Activated naive CD4-positive, alpha-beta T cell treated with anti-CD3 and anti-CD28 coated beads, Interleukin-2, amount 50 U/mL, for 72 hours (primary cell): ENCODE results near the gene CA5A. TPM values are rescaled to one million over a fixed set of nuclear protein-coding genes. Genes with fewer than 3 reads are reported as not detected.
"Not testable (repeated sequence)": the region's sequence is repeated elsewhere in the genome, so short reads cannot be mapped to it uniquely, and the experiment has no call there.

Experiments used
- ATAC-seq, 2 donors: fragments of 150-1000 bp; cut with Tn5 transposase; 2 replicates each; pipeline ENCODE4 v1.10.0; 2021; ENCODE audit warnings: mild to moderate bottlenecking in 2 of 2, moderate library complexity in 2 of 2
- DNase-seq, 2 donors: peaks; one replicate each; pipeline ENCODE4 v3.0.0; 2021 to 2022; ENCODE audit warnings: low spot score in 2 of 2
- H3K27ac Mint-ChIP-seq, 2 donors: one replicate each; pipeline ENCODE4 v1.8.0; 2022; ENCODE audit warnings: mild to moderate bottlenecking in 2 of 2, mixed read lengths in 2 of 2
- H3K36me3 Mint-ChIP-seq, 2 donors: one replicate each; pipeline ENCODE4 v1.8.0; 2022; ENCODE audit warnings: mixed read lengths in 2 of 2
- H3K9me3 Mint-ChIP-seq, 2 donors: one replicate each; pipeline ENCODE4 v1.8.0; 2022; ENCODE audit warnings: mixed read lengths in 2 of 2
- total RNA-seq, 2 donors: library from RNA; stranded (reverse); gene quantifications; one replicate each; pipeline ENCODE4 v1.2.3, GENCODE V29; 2022

The CA5A gene
- total RNA-seq, 2 donors from 2014 or later, result not detected

DNA sequence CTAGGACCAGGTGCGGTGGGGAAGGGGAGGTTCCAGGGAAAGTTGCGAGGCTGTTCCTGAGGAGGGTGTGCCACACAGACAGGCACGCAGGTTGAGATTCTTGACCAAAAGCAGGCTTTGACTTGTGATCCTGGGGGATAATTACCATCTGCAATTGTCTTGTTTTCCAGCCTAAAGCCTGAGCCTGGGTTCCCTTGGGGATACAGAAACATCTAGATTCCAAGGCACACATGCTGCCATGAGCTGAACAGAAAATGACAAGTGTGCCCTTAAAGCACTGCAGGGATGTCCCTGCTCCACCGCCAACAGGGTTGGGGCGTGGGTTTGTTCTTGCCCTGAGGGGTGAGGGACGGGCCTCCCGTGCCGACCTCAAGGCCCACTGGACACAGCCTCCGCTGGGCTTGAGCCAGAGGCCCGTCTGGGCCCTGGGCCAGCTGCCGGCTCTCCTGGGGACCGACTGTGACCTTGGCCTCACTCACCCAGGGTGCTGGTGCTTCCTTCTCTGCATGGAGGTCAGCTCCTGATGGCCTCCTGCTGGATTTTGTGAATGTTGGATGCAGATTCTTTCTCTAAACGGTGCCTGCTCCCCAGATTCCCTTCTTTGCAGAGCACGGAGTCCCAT is 14.0 kb downstream of the CA5A start:
- DNase-seq (no peak), ATAC-seq (no peak)
- no peaks in the 10 kb centered on the region for H3K36me3 Mint-ChIP-seq
- no peak overlapping the region for H3K27ac Mint-ChIP-seq
- no peaks in the 10 kb centered on the region for H3K9me3 Mint-ChIP-seq

DNA sequence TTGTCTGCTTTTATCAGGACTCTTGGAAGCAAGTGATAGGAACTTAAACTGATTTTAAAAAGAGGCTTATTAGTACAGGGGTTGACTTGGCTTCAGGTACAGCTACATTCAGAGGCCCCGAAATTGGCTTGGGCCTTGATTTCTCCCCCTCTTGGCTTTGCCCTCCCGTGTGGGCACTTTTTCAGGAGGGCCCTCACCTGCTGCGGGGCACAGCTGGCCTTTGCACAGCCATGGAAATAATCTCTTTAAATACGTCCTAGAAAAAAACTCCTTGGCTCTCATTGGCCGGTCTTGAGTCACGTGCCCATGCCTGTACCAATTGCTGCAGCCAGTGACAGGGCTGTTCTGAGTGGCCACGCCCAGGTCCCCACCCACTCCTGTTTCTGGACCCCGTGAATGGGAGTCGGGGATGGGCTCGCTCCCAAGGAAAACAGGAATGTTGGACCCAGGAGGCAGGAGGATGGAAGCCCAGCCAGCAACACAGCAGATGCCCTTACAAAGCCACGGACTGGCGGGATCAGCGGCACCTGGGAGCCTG is 15.0 kb downstream of the CA5A start:
- Mint-ChIP-seq H3K9me3 (no peaks in the 10 kb centered on the region), H3K27ac (no peak overlapping the region)
- DNase-seq, result no peak

DNA sequence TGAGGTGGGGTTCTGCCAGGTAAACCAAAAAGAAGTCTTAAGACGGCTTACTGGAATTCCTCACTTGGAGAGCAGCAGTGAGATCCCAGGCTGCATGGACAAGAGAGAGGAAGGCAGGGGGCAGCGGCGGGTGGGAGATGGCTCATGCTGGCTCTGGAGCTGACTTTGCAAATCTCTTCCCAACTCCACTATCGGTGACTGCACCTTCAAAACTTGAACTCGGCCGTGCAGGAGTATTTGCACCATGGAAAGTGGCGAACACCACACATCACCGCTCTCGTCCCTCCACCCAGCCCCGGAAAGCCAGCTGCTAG is 16.7 kb downstream of the CA5A start:
- no peak for DNase-seq
- no peaks in the 10 kb centered on the region for H3K36me3 Mint-ChIP-seq
- no peaks in the 10 kb centered on the region for H3K9me3 Mint-ChIP-seq
- no peak for ATAC-seq
- no peak overlapping the region for H3K27ac Mint-ChIP-seq

More for the DNA sequence above, 15.0 kb downstream of the CA5A start:
- no peaks in the 10 kb centered on the region for H3K36me3 Mint-ChIP-seq
- ATAC-seq, result no peak

DNA sequence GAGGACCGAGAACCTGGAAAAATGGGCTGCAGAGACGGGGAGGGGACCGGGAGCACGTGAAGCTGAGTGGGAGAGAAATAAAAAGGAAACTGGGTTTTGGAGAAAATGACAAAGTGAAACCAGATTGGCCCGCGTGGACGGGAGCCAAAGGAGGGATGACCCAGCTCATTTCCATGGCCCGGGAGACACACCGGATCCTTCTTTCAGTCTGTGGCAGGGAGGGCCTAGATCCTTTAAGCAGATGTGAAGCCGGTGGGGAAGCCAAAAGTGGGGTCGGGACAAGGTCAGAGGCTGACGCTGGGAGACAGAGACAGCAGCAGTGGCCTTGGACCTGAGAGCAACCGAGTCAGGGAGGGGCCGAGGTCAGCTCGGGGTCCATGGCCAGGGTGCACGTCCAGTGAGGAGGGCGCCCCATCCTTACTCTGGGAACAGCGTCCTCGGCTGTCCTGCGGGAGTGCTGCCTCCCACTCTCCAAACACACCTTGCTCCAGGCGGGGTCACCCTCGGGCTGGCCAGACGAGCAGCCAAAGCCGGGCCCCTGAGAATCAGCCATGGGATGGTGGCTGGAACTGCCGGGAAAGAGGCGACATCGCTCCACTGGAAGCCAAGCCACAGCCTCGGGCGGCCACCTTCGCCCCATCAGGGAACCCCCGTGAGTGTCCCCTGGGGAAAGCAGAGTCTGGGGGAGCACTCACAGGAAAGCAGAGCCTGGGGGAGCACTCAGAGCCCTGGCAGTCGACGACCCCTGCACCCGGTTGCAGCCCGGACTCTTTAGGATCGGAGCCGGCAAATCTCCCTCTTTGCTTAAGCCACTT is 17.3 kb downstream of the CA5A start:
- H3K36me3 Mint-ChIP-seq, result no peaks in the 10 kb centered on the region
- no peaks in the 10 kb centered on the region for H3K9me3 Mint-ChIP-seq
- DNase-seq, result no peak
- H3K27ac Mint-ChIP-seq, result no peak overlapping the region
- ATAC-seq, result no peak

DNA sequence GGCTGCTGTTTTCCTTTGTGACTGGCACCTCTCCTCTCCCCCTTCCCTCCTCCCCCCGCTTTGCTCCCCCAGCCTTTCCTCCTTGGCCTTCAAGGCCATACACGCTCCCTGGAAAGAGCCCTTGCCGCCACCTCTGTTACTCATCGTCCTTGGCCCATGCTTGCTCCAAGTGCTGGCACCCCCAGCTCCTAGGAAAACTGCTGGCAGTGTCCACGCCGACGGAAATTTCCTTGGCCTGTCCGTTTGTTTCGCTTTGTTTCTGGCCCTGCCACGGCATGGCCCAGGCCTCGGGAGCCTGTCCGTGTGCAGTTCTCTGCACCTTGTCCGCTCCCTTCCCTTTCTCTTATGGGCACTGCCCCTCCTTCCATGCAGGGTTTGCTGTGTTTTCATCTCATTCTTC is 18.0 kb downstream of the CA5A start:
- Mint-ChIP-seq H3K36me3 (no peaks in the 10 kb centered on the region), H3K9me3 (no peaks in the 10 kb centered on the region), H3K27ac (no peak overlapping the region)
- DNase-seq, result no peak
- no peak for ATAC-seq

DNA sequence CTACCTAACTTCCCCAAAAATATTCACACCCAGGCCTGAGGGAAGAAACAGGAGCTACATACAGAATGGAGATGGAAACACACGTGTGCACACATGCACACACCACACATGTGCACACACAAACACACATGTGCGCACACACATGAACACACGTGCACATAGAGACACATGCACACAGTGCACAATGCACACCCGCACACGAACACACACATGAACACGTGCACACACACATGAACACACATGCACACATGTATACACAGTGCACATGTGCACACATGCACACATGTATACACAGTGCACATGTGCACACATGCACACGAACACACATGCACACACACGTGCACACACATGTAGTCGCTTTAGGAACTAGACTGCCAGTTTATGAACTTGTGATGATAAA is 18.8 kb downstream of the CA5A start:
- H3K36me3 Mint-ChIP-seq, result no peaks in the 10 kb centered on the region
- H3K27ac Mint-ChIP-seq, result no peak overlapping the region
- ATAC-seq, result no peak
- no peaks in the 10 kb centered on the region for H3K9me3 Mint-ChIP-seq
- DNase-seq, result no peak

DNA sequence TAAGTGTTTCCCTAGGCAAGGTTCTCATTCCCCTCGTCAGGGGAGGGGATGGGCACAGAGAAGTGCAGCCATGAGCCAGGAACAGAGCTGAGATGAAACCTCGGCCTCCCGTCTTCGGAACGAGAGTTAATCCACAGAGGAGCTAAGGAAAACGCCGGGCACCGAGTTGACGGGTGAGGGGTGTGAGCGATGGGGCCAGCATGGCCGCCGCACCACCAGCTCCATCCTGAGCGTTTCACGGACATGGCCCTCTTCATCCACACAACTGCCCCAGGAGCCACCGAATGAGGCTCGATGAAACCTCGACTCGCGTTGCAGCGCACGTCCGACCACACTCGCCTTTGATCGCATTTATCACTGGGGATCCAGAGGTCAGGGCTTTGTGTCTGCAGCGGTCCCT is 21.5 kb downstream of the CA5A start:
- ATAC-seq, result no peak

DNA sequence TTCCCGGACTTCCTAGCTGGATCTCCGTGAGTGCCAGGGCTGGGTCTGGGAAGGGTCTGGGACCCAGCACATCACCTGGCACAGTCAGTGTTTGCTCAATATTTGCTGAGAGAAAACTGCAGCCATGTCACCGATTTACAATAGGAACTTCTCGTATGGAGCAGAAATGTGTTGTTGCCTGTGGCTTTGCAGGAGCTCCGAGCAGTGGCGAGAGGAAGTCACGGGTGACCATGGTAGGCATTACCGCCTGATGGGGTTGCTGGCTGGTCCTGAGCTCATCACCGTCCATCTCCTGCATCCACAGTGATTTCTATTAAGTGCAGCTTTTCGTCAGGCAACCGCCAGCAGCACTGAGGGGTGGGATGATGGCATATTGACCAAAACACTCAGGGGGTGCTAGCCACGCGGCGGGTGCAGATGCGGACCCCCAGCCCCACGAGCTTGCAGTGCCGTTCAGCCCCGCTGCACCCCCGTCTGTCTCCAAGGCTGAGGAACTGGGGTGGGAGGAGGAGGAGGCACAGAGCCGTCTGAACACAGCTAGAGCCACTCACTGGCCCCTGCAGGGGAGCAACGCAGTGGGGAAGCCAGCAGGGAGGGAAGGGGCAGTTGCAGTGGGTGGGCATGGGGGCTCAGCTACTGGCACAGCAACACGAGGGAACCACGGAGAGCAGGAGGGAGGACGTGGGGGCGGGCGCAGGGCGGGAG is 22.2 kb downstream of the CA5A start:
- H3K27ac Mint-ChIP-seq, DNase-seq, H3K36me3 Mint-ChIP-seq, H3K9me3 Mint-ChIP-seq, ATAC-seq: not testable (repeated sequence)

More for the DNA sequence above, 21.5 kb downstream of the CA5A start:
- Mint-ChIP-seq H3K36me3 (no peaks in the 10 kb centered on the region), H3K9me3 (no peaks in the 10 kb centered on the region), H3K27ac (no peak overlapping the region)
- DNase-seq, result no peak

DNA sequence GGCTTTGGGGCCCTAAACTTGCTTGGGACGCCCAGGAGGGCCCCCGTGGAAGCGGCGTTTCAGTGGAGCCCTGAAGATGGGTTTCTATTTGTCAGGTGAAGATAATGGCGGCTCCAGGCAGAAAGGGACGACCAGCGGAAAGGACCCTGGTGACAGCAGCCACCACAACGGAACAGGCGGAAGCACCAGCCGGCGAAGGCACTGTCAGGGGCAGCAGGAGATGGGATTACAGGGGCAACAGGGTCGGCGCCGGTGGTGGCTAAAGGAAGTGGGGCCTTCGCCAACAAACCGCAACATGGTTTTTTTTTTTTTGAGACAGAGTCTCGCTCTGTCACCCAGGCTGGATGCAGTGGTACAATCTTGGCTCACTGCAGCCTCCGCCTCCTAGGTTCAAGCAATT is 23.6 kb downstream of the CA5A start:
- not testable (repeated sequence) for H3K9me3 Mint-ChIP-seq, ATAC-seq, H3K36me3 Mint-ChIP-seq, DNase-seq, H3K27ac Mint-ChIP-seq

DNA sequence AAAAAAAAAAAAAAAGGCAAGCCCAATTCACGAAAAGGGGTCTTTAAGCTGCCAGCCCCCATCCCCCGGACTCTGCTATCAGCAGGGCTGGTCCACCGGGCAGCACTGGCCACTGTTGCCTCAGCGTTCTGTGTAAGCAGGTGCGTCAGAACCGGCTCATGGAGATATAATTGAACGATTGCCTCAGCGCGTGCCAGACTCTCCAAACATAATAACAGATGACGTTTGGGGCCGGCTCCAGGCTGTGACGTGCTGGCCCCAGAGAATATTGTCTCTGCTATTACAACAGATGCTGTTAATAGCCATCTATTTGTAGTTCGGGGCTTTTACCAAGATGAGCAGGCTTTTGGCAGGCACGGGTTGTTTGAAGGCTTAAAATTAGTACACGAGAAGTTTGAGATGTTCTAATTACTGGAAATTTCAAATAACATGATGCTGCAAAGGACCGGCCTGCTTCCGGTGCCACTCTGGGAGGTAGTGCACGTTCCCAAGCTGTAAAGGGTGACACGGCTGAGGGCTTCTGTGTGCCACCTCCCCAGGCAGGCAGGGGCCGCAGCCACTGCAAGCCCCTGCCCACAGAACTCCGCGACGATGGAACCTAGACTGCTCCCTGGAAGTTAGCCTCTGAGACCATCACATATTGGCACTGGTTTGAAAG is 25.1 kb downstream of the CA5A start:
- H3K9me3 Mint-ChIP-seq, DNase-seq, ATAC-seq, H3K36me3 Mint-ChIP-seq, H3K27ac Mint-ChIP-seq: not testable (repeated sequence)

DNA sequence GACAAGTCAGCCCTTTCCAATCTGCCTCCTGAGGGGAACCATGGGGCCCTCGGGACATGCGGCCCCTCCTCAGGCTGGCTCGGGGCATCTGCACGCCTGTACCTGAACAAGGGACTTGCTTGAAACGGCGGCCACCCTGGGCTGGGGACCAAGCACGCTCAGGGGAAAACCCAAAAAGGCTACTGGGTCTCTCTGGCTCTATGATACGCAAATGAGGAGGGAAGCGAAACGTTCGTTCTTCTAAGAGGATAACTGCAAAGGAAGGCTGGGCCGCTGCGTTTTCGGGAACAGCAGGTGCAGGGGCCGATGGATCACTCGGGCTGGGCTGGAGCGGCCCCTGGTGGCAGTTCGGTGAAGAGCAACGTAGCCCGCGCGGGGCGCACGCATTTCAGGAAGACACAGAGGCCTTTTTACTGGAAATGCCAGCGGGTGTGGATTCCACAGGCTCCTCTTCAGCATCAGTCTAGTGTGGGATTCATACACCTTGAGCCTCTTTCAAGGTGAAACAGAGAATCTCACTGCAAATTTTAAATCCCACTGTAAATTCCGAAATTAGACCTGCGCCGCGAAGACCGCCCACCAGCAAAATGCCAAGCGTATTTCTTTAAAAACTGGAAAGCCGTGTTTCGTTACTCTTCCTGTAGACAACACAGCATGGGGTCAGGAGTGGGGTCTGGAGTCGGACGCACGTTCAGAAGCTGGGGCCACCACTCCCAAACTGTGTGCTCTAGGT is 27.0 kb downstream of the CA5A start:
- H3K9me3 Mint-ChIP-seq, H3K36me3 Mint-ChIP-seq: not testable (repeated sequence)
- DNase-seq (peak; percentile 89 to 96), ATAC-seq (peak; percentile 91 to 97)
- peak overlapping the region; percentile 82 to 90 for H3K27ac Mint-ChIP-seq

DNA sequence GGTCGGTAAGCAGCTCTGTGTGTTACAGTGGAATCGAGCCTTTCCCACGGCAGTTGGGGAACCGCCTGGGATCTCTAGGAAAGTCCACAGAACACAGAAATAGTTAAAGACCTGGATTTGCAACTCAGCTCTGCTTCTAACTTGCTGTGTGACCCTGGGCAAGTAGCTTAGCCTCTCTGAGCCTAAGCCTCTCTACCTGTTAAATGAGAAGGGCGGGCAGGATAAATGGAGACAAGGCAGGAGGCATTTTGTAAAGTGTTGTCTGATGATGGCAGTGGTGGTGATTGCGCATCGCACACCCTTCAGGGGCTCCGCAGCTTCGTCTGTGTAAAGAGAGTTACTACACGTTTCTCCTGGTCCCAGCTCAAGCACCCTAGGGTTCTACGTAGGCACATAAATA is 28.2 kb downstream of the CA5A start:
- not testable (repeated sequence) for ATAC-seq, DNase-seq, H3K9me3 Mint-ChIP-seq, H3K27ac Mint-ChIP-seq, H3K36me3 Mint-ChIP-seq

DNA sequence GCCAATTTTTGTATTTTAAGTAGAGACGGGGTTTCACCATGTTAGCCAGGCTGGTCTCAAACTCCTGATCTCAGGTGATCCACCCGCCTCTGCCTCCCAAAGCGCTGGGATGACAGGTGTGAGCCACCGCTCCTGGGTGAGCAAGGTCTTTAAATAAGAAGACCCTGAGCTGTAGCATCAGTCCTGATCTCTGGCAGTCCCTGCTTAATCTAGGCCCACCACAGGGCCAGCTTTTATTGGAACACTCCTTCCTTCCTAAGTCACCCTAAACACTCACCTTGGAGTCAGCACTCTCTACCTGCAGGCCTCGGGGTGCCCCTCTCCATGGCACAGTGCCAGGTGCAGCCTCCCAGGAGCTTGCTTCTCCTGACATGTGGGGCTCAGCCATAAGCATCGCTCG is 30.8 kb downstream of the CA5A start:
- not testable (repeated sequence) for H3K9me3 Mint-ChIP-seq, ATAC-seq, DNase-seq, H3K27ac Mint-ChIP-seq, H3K36me3 Mint-ChIP-seq

DNA sequence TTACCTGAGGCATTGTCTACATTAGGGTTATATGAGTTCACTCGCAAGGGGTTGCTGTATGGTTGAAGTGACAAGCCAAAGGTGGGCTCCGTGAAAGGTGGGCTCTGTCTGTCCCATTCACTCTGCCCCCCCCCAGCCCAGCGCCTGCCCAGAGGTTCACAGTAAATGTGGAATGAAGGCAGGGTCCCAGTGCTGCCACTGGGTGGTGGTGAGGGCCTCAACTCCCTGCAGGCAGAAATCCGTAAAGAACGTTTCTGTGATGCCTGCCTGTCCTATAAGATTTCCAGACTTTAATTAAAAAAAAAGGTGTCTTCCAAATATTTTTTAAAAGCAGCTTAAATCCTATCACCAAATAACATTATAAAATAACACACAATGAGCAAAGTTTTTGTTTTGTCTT is 31.4 kb downstream of the CA5A start:
- not testable (repeated sequence) for H3K9me3 Mint-ChIP-seq, ATAC-seq, DNase-seq, H3K27ac Mint-ChIP-seq, H3K36me3 Mint-ChIP-seq

DNA sequence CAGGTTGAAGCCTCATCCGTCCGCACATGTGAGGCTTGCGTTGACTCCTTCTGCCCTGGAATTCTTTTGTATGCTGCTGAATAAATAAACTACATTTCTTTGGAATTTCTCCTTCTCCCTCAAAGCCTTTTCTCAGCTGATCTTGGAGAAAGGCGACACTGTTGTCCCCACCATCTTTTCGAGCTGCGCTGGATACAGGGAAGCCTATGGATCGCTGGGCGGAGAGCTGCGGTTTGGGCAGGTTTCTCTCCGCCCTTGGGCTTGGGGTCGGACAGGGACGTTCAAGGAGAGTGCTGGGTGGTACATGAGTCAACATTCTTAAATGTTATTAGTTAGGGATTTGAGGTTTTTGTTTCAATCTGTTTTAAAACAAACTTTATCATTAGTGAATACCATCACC is 35.8 kb downstream of the CA5A start:
- not testable (repeated sequence) for DNase-seq, H3K36me3 Mint-ChIP-seq, ATAC-seq, H3K27ac Mint-ChIP-seq, H3K9me3 Mint-ChIP-seq
